SK-N-MC (cell line): ENCODE measurements around the gene SHLD1.

Experiments used
- DNase-seq: peaks from one replicate; pipeline ENCODE4 v3.0.0-alpha.2; 2011; ENCODE audit warnings: low read depth, low spot score
- H3K27ac ChIP-seq: fragments of 200-600 bp; sonication (generic); 2 replicates; pipeline ENCODE4 v1.5.1; 2016; ENCODE audit warnings: mixed run types
- H3K36me3 ChIP-seq: fragments of 200-600 bp; sonication (generic); 2 replicates; pipeline ENCODE4 v1.6.1; 2017; ENCODE audit warnings: antibody characterized with exemption, low read length, mixed read lengths; ENCODE audit not compliant: insufficient read depth
- H3K4me3 ChIP-seq: fragments of 200-600 bp; sonication (generic); 2 replicates; pipeline ENCODE4 v1.5.1; 2016
- H3K9ac ChIP-seq: fragments of 200-600 bp; sonication (generic); 2 replicates; pipeline ENCODE4 v1.8.0; 2017; ENCODE audit warnings: mixed run types, mixed read lengths; ENCODE audit not compliant: insufficient read length
- H3K9me3 ChIP-seq: fragments of 200-600 bp; sonication (generic); 2 replicates; pipeline ENCODE4 v1.6.1; 2017; ENCODE audit warnings: low read depth, mild to moderate bottlenecking, antibody characterized with exemption, low read length, moderate library complexity, mixed read lengths
- EZH2 ChIP-seq: fragments of 200-600 bp; sonication (generic); IDR thresholded peaks from one replicate; pipeline ENCODE4 v1.6.1; 2017; ENCODE audit warnings: antibody characterized with exemption
- FOXP2 ChIP-seq: optimal IDR thresholded peaks from 2 replicates; pipeline ENCODE3; 2011; ENCODE audit warnings: mild to moderate bottlenecking, moderate library complexity; ENCODE audit not compliant: insufficient read depth; ENCODE audit errors: extremely low read length, control extremely low read depth
- POLR2AphosphoS5 ChIP-seq: IDR thresholded peaks from 2 replicates; pipeline ENCODE4 v1.6.1; 2012; ENCODE audit warnings: mild to moderate bottlenecking, low read depth, low read length, borderline replicate concordance

The SHLD1 gene

GRCh38 chr20:5859608-5860007 lies 109.4 kb downstream of the SHLD1 start:
- TF ChIP-seq POLR2AphosphoS5 (no peak), FOXP2 (no peak), EZH2 (no peak)
- DNase-seq: no peak
- H3K9me3 ChIP-seq: no peaks in the 10 kb centered on the region
- H3K36me3 ChIP-seq: no peaks in the 10 kb centered on the region
- no peak overlapping the region for H3K27ac ChIP-seq
- H3K4me3 ChIP-seq: no peak overlapping the region
- no peak overlapping the region for H3K9ac ChIP-seq

GRCh38 chr20:5862703-5863039 lies 112.5 kb downstream of the SHLD1 start:
- TF ChIP-seq FOXP2 (no peak), EZH2 (no peak), POLR2AphosphoS5 (no peak)
- H3K9ac ChIP-seq: no peak overlapping the region
- H3K36me3 ChIP-seq: no peaks in the 10 kb centered on the region
- no peak overlapping the region for H3K27ac ChIP-seq
- no peaks in the 10 kb centered on the region for H3K9me3 ChIP-seq
- H3K4me3 ChIP-seq: no peak overlapping the region
- no peak for DNase-seq

DNA sequence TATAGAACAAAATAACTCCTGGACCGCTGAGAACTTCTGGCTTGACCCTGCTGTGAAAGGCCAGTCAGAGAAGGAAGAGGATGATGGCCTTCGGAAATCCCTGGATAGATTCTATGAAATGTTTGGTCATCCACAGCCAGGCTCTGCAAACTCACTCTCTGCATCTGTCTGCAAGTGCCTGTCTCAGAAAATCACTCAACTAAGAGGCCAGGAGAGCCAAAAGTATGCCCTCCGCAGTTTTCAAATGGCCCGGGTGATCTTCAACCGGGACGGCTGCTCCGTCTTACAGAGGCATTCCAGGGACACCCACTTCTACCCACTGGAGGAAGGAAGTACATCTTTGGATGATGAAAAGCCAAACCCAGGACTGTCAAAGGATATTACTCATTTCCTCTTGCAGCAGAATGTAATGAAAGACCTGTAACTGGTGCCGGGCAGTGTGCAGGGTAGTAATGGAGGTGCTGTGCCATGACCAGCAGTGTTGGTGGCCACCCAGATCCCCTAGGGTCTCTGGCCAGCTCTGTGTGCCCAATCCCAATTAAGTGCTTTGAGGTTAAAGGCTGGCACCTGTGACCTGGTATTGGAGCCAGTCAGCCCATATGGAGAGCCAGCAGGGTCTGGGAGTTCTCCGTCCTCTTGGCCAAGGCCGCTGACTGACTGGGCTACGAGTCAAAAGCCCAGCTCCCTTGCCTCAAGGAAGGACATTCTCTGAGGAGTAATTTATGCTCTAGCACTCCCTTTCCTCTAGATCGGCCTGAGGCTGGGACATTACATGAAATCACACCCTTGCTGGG lies 113.0 kb downstream of the SHLD1 start:
- H3K9ac ChIP-seq: no peak overlapping the region
- H3K4me3 ChIP-seq: no peak overlapping the region
- DNase-seq: no peak
- no peak for TF ChIP-seq EZH2
- TF ChIP-seq FOXP2: no peak
- no peak for TF ChIP-seq POLR2AphosphoS5
- H3K27ac ChIP-seq: no peak overlapping the region
- no peaks in the 10 kb centered on the region for H3K36me3 ChIP-seq
- H3K9me3 ChIP-seq: no peaks in the 10 kb centered on the region

DNA sequence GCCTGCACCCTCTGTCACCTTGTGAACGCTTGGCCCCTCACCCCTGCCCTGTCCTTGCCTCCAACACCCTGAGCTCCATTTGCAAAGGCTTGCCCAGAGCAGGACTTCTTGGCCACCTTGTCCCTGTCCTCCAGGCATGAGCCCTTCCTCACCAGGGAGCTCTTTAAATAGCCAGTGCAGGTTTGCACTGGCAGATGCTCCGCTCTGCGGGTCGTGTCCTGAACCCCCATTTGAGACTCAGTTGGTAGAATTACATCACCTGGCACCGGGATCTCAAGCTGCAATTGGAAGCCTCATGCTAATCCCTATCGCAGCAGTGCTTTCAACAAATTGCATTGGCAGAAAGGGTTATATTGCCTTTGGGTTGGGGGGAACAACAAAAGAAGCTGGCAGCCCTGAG lies 114.2 kb downstream of the SHLD1 start:
- DNase-seq: no peak
- H3K27ac ChIP-seq: no peak overlapping the region
- no peaks in the 10 kb centered on the region for H3K9me3 ChIP-seq
- TF ChIP-seq FOXP2 (no peak), EZH2 (no peak), POLR2AphosphoS5 (no peak)
- H3K4me3 ChIP-seq: no peak overlapping the region
- no peak overlapping the region for H3K9ac ChIP-seq
- H3K36me3 ChIP-seq: no peaks in the 10 kb centered on the region

DNA sequence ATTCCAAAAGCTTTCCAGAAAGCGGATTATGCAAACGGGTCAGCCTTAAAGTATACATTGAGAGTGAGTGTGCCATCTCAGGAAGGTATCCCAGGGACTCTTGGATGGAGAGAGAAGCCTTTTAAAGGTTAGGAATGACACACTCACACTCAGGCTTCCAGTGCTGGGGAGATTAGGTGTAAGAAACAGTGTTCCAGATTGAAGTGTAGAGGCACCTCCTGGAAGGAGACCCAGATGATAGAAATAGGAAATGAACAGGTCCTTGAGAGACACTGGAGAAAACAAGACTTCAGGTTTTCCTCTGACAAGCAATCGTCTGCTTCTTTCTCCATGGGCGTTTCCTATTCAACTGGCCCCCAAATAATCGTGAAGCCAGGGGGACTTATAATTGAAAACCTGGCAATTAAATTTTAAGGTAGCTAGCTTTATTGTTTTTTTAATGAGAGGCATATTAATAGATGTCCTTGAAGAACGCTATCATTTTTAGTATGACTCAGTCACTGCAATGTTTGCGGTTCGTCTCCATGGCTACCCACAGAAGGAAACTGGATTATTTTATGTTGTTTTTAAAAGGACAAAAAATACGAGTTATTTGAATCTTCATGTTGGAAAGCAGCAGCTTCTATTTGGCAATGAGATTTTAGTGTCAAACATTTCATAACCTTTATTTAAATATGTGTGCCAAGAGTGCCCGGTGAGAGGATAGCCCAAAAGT lies 114.8 kb downstream of the SHLD1 start:
- no peak for TF ChIP-seq FOXP2
- no peak for TF ChIP-seq EZH2
- TF ChIP-seq POLR2AphosphoS5: no peak
- Histone ChIP-seq H3K4me3 (no peak overlapping the region), H3K27ac (no peak overlapping the region), H3K9me3 (no peaks in the 10 kb centered on the region), H3K9ac (no peak overlapping the region), H3K36me3 (no peaks in the 10 kb centered on the region)
- DNase-seq: no peak

GRCh38 chr20:5865604-5866003 lies 115.4 kb downstream of the SHLD1 start:
- H3K27ac ChIP-seq: no peak overlapping the region
- H3K9me3 ChIP-seq: no peaks in the 10 kb centered on the region
- no peak for DNase-seq
- H3K9ac ChIP-seq: no peak overlapping the region
- H3K36me3 ChIP-seq: no peaks in the 10 kb centered on the region
- no peak overlapping the region for H3K4me3 ChIP-seq
- TF ChIP-seq POLR2AphosphoS5 (no peak), EZH2 (no peak), FOXP2 (no peak)

- no peaks in the 10 kb centered on the region for H3K9me3 ChIP-seq
- H3K4me3 ChIP-seq: no peak overlapping the region
- no peak overlapping the region for H3K27ac ChIP-seq
- no peak overlapping the region for H3K9ac ChIP-seq
- H3K36me3 ChIP-seq: no peaks in the 10 kb centered on the region
- no peak for DNase-seq
- TF ChIP-seq POLR2AphosphoS5 (no peak), FOXP2 (no peak), EZH2 (no peak)
Observed at GRCh38 chr20:5870568-5870981, 120.4 kb downstream of the SHLD1 start.

- Histone ChIP-seq H3K9me3 (no peaks in the 10 kb centered on the region), H3K36me3 (no peaks in the 10 kb centered on the region), H3K27ac (no peak overlapping the region), H3K4me3 (no peak overlapping the region), H3K9ac (no peak overlapping the region)
- DNase-seq: no peak
- no peak for TF ChIP-seq POLR2AphosphoS5
- TF ChIP-seq FOXP2: no peak
Observed at GRCh38 chr20:5871459-5872410, 121.5 kb downstream of the SHLD1 start.
